Raji (cell line): ENCODE results near the gene ARHGAP1.

Source experiments
- POLR2A ChIP-seq: IDR thresholded peaks from 2 replicates; pipeline ENCODE4 v1.6.1; 2011; ENCODE audit warnings: low read depth, low read length, control low read depth; ENCODE audit not compliant: insufficient read depth

Gene ARHGAP1

DNA sequence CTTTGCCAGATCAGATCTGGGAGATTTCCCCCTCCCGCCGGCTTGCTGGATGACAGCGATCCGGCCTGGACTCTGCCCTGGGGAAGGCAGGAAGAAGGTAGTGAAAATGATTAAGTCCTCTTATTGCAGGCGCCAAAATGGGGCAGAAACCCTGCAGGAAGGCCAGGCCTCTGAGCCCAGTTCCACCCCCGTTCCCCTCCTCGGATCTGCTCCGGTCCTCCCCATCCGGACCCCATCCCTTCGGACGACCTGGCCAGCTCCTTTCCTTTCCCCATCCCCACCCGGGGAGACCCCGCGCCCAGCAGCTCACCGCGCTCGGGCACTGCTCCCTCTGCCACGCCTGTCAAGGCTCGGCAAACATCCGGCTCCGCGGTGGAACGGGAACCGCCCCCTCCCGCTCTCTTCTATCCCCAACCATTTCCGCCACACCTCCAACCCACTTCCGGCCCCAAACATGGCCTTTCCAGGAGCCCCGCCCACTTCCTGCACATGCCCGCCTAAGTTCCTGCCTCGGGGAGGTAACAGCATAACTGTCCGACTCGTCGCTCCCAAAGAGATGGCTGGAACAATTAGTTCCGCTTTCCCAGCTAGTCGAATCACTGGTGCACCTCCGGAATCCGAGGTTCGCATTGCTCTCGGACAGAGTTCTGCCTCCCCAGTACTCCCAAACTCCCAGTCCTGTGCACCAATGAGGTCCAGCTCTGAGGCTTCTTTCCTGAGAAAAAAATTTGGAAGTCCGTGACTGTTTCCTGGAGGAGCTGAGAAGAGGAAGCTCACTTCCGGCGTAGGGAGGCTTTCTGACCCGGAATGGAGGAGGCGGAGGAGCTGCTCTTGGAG lies at the start of gene ARHGAP1, which contains the start of gene ZNF408:
ARHGAP1 (minus strand) TSS at position 379 of the 837 bp plus-strand sequence. CDS start 4,512 bp downstream, outside the sequence.
ZNF408 (plus strand) TSS at position 791 of the 837 bp plus-strand sequence; CDS start at position 808, 17 bp downstream.
- peak; percentile 79 for TF ChIP-seq POLR2A

DNA sequence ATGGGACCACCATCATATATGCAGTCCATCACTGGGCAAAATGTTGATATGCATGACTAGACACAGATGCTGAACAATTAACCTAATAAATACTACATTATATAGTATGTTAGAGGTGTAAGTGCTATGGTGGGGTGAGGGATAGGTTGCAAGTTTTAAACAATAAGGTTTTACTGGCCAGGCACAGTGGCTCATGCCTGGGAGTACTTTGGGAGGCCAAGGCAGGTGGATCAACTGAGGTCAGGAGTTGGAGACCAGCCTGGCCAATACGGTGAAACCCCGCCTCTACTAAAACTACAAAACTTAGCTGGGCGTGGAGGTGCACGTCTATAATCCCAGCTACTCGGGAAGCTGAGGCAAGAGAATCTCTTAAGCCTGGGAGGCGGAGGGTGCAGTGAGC lies 46.7 kb upstream of the ARHGAP1 start:
- TF ChIP-seq POLR2A: no peak

DNA sequence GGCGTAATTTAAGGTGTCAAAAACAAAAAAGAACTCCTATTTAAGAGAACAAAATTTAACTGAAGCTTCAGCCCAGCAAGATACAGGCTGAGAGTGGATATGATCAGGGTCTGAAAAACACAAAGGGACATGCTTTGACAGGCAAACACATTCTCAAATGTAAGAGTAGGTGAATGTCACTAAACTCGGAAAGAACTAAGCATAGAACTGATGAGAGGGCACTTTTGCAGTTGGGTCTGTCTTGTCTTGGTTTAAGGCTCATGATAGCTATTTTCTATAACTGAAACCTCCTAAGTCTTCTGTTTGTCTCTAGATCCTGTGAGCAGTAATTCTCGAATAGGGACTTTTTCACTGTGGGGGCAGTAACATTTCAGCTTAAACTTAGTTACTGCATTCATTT lies 45.6 kb upstream of the ARHGAP1 start:
- TF ChIP-seq POLR2A: no peak

DNA sequence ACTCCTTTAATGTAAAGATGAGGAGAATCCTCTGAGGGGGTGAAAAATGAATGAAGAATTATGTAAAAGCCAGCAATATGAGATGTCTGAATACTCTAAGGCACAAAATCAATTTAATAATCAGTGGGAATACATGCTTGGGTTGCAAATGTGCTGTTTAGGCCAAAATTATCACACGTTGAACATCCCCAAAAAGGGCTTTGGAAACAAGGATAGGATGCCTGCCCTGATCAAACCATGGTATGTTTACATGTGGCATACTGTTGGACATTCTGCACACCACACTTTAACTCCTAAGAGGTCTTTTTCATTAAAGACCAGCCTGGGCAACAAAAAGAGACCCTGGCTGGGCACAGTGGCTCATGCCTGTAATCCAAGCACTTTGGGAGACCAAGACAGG lies 44.9 kb upstream of the ARHGAP1 start:
- no peak for TF ChIP-seq POLR2A

DNA sequence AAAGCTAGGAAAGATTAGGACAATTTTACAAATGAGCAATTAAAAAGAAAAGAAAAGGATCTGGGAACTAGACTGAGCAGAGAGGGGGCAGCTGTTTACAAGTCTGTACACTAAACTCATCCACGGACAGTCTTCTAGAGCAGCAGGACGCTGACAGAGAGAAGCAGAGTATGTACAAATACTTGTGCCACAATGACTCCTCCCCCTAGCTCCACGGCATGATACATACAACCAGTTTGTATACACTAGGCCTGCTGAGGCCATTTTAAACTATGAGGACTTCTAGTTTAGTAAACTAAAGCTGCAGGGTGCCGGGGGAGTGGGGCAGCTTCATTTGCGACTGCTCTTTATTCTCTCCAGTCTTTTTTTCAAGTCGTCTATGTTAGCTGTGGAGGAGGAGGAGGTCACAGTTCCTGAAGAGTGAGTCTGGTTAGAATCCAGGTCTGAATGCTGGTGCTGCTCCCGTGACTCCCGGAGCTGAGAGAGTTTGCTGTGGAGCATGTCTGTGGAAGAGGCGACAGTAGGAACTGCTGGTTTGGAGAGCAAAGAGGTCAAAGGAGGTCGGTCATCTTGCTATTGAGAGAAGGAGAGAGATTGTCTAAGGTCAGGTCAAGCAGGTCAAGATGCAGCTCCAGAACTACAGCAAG lies 43.4 kb upstream of the ARHGAP1 start:
- no peak for TF ChIP-seq POLR2A

DNA sequence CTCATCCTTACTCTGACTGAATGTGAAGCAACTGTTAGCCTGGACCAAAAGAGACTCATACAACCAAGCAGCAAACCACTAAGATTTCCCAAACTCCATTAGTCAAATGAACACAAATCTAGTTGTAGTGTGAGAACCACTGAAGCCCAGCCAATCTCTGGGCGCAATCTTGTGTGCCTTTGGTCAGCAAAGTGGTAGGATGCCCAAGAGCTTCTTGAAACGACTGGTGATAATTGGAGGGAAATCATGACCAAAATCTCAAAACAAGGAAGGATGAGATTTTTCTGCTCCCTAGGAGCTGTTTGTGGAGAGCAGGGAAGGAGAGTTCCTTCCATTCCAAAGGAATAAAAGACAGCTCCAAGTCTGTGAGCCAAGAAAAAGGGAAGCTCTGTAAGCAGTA lies 42.6 kb upstream of the ARHGAP1 start:
- TF ChIP-seq POLR2A: no peak

DNA sequence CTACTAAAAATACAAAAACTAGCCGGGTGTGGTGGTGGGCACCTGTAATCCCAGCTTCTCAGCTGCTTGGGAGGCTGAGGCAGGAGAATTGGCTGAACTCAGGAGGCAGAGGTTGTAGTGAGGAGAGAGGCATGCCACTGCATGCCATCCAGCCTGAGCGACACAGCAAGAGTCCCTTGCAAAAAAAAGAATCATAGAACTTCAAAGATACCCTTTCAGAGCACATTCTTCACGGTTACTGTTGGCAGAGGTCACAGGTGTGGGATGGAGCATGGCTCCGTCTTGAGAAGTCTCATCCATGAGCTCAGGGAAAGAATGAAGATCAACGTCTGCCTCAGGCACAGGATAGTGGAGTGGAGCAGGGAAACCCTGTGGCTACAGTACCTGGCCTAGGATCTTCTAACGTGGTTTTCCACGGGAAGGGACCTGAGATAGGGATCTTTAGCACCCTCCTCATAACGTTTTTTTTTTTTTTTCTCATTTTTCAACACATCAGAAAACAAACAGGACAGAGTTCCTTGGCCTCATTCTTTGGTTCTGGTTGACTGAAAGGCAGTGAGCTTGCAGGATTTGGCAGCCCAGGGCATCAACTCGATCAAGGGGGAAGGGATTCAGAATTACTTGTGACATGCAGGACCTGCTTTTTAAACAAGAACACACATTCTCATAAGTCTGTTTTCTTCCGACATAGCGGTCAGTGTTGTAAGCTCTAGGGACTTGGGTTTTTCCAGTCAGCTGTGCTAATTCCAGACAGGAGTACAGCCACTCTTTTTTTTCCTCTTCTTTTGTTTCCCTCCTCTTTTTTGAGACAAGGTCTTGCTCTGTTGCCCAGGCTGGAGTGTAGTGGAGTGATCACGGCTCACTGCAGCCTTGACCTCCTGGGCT lies 41.4 kb upstream of the ARHGAP1 start:
- no peak for TF ChIP-seq POLR2A

DNA sequence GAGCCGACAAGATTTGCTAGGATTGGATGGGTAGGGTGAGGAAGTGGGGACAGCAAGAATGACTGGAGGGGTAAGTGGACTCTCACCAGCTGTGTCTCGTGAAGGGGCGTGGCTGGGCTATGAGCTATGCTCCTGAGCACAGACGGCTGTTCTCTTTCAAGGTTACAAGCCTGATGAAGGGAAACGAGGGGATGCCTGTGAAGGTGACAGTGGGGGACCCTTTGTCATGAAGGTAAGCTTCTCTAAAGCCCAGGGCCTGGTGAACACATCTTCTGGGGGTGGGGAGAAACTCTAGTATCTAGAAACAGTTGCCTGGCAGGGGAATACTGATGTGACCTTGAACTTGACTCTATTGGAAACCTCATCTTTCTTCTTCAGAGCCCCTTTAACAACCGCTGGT lies 38.5 kb upstream of the ARHGAP1 start:
- no peak for TF ChIP-seq POLR2A

DNA sequence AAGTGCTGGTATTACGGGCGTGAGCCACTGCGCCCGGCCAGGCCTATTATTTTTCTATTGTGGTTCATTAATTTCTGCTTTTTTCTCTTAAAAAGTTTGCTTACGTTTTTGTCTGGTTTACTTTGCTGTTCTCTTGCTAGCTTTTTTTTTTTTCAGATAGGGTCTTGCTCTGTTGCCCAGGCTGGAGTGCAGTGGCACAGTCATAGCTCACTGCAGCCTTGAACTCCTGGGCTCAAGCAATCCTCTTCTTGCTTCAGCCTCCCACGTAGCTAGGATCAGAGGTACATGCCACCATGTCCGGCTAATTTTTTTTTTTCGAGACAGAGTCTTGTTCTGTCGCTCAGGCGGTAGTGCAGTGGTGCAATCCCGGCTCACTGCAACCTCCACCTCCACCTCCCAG lies 37.3 kb upstream of the ARHGAP1 start:
- TF ChIP-seq POLR2A: no peak

DNA sequence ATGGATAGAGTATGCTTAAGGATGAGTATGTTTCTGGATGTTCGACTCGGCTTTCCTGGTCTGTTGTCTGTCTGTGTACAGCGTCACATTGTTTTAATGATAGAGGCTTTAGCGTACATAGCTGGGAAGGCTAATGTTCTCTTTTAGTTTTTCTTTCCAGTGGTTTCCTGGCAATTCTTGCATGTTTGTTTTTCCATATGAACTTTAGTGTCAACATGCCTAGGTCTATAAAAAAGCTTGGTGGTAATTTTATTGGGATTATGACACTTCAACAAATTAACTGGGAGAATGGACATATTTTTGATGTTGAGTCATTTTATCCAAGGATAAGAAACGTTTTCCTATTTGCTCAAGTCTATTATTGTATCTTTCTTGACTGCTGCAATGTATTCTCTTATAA lies 36.2 kb upstream of the ARHGAP1 start:
- TF ChIP-seq POLR2A: no peak

DNA sequence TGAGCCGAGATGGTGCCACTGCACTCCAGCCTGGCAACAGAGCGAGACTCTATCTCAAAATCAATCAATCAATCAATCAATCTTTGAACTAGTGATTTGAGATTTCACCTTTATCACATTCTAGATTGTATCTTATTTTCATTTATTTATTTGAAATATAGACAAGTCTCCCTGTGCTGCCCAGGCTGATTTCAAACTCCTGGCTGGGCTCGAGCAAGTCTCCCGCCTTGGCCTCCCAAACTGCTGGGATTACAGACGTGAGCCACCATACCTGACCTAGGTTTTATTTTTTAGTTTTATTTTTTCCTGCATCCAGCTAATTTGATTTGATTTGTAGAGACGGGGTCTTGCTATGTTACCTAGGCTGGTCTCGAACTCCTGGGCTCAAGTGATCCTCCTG lies 35.7 kb upstream of the ARHGAP1 start:
- no peak for TF ChIP-seq POLR2A

DNA sequence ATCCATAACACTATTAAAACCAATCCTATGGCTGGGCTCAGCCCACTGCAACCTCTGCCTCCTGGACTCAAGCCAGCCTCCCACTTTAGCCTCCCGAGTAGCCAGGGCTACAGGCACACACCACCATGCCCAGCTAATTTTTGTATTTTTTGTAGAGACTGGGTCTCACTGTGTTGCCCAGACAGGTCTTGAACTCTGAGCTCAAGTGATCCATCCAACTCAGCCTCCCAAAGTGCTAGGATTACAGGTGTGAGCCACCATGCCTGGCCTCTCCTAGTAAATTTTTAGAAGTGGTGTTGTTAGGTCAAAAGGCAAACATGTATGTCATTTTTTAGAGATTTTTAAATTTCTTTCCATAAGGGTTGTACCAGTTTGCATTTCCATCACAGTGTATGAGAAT lies 32.8 kb upstream of the ARHGAP1 start:
- no peak for TF ChIP-seq POLR2A

DNA sequence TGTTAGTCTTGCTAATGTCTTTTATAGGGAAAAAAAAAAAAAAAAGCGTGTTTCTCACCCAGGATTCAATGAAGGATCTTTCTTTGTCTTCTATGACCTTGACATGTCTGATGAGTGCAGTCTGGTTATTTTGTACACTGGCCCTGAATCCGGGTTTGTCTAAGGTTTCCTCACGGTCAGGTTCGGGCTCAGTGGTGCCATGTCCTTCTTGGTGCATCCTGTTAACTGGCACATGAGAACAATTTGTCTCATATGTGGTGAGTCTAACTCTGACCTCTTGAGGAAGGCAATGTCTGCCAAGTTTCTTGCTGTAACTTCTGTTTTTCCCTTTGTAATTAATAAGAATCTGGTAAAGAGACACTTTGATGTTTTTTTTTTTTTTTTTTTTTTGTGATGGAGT lies 31.1 kb upstream of the ARHGAP1 start:
- no peak for TF ChIP-seq POLR2A

DNA sequence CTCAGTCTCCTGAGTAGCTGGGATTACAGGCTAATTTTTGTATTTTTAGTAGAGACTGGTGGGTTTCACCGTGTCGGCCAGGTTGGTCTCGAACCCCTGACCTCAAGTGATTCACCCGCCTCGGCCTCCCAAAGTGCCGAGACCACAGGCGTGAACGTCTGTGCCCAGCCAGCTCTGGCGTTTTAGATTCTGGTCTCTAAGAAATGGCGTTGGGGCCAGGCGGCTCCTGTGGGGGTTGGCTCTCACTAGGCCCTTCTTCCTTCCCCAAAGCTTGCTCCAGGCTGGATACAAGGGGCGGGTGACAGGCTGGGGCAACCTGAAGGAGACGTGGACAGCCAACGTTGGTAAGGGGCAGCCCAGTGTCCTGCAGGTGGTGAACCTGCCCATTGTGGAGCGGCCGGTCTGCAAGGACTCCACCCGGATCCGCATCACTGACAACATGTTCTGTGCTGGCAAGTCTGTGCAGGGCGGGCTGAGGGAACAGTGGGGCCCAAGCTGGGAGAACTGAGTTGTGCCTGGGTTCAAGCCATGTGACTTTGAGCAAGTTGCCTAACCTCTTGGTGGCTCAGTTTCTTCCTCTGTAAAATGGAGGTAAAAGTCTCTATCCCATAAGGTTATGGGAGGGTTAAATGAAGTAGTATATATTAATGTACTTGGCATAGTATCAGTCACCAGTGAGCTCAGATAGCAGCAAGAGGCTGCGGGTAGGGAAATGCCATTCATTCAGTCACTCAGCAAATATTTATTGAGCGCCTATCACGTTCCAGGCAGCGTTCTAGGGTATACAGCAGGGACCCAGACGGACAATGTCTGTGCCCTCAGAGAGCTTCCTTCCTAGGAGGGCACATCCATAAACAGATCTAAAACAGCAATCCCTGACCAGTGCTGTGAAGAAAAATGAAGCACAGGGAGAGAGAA lies 28.9 kb upstream of the ARHGAP1 start:
- TF ChIP-seq POLR2A: no peak

DNA sequence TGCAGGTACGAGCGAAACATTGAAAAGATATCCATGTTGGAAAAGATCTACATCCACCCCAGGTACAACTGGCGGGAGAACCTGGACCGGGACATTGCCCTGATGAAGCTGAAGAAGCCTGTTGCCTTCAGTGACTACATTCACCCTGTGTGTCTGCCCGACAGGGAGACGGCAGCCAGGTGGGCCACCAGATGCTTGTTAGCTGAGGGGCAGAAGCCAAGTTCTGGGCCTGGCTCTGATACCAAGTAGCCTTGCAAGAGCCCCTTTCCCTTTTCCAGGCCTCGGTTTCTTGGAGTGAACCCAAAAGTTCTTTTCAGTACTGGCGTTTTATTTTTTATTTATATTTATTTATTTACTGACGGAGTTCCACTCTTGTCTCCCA lies 28.2 kb upstream of the ARHGAP1 start:
- no peak for TF ChIP-seq POLR2A
